ENCODE measurements around the gene IREB2.

GRCh38 chr15:78542647-78543046 is 104.6 kb downstream of the IREB2 start:
- no peak for TF ChIP-seq CTCF (conservative IDR thresholded peaks at IDR 0.05 in 1 of 2, IDR thresholded peaks at IDR 0.05 in 1 of 2; ENCODE audit: extremely low read depth in 1 of 2, insufficient read depth in 1 of 2, low read depth in 1 of 2, low read length in 2 of 2)
- TF ChIP-seq EZH2 (IDR thresholded peaks at IDR 0.05; ENCODE audit: borderline replicate concordance, low read length) = no peak

All from mammary epithelial cell (primary cell).